Lower leg skin (tissue), 4 donors: ENCODE results near the gene OR52K2. TPM values are rescaled to one million over a fixed set of nuclear protein-coding genes. Genes with fewer than 3 reads are reported as not detected.

Experiments used
- DNase-seq, 2 donors: peaks; one replicate each; pipeline ENCODE4 v3.0.0-alpha.2; 2019; ENCODE audit warnings: low spot score in 2 of 2
- H3K4me3 ChIP-seq: fragments of 200-600 bp; sonication (generic); 2 replicates; pipeline ENCODE4 v1.5.1; 2017; ENCODE audit warnings: mild to moderate bottlenecking, low read depth; ENCODE audit not compliant: poor library complexity, severe bottlenecking
- POLR2A ChIP-seq, 2 donors: fragments of 450-650 bp; IDR thresholded peaks; one replicate each; pipeline ENCODE4 v1.6.1; 2016 to 2017; ENCODE audit warnings: antibody characterized with exemption in 2 of 2, mild to moderate bottlenecking in 1 of 2, moderate library complexity in 1 of 2
- WGBS, 2 donors: methylation state at CpG; one replicate each; pipeline ENCODE4 v1.1.5; 2018; 5-methylcytosine and 5-hydroxymethylcytosine counted together
- intact Hi-C: fragments of 100-400 bp; cut with DNase I; formaldehyde crosslinking; loops from one replicate; pipeline ENCODE4 v1.15.0; 2023; ENCODE audit warnings: low total_unique reads
- total RNA-seq, 4 donors: library from RNA; depleted of rRNA; stranded (reverse); fragments of >200 nt; gene quantifications; one replicate each; pipeline ENCODE4 v1.1.0, GENCODE V29; 2016
- TF ChIP-seq, protein P1 (sequence below), 3 donors: fragments of 450-650 bp; IDR thresholded peaks; one replicate each; pipeline ENCODE4 v1.5.1; 2016; ENCODE audit warnings: antibody characterized with exemption in 3 of 3, mild to moderate bottlenecking in 3 of 3, moderate library complexity in 2 of 3

OR52K2 gene
- total RNA-seq, 4 donors from 2014 or later, result not detected

DNA sequence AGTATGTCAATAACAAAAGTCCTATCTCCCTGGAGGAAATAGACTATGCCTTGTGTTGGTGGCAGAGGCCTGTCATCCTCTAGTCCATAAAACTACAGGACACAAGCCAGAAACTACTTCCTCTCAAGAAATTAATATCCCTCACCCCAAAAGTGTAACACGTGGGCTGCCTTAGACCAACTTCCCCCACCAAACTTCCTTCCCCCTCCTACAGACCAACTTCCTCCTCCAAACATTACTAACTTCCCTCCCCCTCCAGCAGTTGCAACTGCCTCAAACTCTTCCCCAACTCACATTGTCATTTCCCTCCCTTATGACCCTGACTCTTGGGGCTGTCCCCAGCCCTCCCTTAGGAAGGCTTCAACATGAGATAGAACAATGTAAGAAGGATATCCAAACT lies 6.3 kb downstream of the OR52K2 start:
- 46 to 48% methylated on average over 1 of the region's 1 CpG for WGBS, 2 donors
- no peak for TF ChIP-seq POLR2A (IDR thresholded peaks at IDR 0.05)
- TF ChIP-seq, protein P1, sequence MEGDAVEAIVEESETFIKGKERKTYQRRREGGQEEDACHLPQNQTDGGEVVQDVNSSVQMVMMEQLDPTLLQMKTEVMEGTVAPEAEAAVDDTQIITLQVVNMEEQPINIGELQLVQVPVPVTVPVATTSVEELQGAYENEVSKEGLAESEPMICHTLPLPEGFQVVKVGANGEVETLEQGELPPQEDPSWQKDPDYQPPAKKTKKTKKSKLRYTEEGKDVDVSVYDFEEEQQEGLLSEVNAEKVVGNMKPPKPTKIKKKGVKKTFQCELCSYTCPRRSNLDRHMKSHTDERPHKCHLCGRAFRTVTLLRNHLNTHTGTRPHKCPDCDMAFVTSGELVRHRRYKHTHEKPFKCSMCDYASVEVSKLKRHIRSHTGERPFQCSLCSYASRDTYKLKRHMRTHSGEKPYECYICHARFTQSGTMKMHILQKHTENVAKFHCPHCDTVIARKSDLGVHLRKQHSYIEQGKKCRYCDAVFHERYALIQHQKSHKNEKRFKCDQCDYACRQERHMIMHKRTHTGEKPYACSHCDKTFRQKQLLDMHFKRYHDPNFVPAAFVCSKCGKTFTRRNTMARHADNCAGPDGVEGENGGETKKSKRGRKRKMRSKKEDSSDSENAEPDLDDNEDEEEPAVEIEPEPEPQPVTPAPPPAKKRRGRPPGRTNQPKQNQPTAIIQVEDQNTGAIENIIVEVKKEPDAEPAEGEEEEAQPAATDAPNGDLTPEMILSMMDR (IDR thresholded peaks at IDR 0.05), result no peak

DNA sequence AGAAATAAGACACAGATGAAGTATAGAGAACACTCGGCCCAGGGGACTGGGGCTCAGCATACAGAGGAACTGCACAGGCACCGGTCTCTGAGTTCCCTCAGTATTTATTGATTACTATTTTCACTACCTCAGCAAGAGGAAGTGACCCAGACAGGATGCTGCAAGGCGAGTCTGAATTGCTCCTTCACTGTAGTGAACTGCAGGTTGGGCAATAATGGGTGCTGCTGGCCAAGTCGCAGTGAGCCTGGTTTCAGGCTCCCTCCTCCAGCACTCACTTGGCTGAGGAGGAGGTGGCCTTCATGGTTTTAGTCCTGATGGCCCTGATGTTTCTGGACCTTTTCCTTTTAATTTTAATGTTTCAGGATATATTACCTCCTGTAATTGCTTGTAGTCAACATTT lies 10.4 kb downstream of the OR52K2 start:
- WGBS, 2 donors, result 45 to 56% methylated on average over 4 of the region's 4 CpGs
- DNase-seq, result no peak
- TF ChIP-seq POLR2A (IDR thresholded peaks at IDR 0.05), result no peak
- TF ChIP-seq, protein P1 (IDR thresholded peaks at IDR 0.05), result no peak
- no peak overlapping the region for H3K4me3 ChIP-seq
- intact Hi-C loops, result no loop called here

More for the DNA sequence above, 6.3 kb downstream of the OR52K2 start:
- intact Hi-C loops, result no loop called here
- peak in 1 of 2 donors; percentile 29 for DNase-seq
- H3K4me3 ChIP-seq, result no peak overlapping the region

DNA sequence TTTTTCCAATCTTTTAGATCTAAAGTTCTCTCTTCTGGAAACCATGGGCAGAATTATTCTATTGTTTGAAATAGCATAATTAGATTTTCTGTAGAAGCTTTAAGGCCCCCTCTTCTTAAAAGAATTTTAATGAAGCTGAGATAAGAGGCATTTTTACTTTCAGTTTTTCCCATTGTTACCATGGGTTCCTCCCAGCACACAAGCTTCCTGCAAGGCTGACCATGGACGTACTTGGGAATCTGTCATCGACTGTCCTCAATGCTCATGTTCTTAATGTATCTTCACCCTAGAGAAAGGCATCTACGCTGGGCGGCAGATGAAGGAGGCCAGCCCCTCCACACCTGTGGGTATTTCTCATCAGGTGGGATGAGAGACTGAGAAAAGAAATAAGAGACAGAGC lies 11.1 kb downstream of the OR52K2 start:
- no peak for DNase-seq
- TF ChIP-seq, protein P1 (IDR thresholded peaks at IDR 0.05), result no peak
- no peak for TF ChIP-seq POLR2A (IDR thresholded peaks at IDR 0.05)
- no peak overlapping the region for H3K4me3 ChIP-seq
- WGBS, 2 donors, result 87 to 89% methylated on average over 4 of the region's 4 CpGs
- intact Hi-C loops, result no loop called here

DNA sequence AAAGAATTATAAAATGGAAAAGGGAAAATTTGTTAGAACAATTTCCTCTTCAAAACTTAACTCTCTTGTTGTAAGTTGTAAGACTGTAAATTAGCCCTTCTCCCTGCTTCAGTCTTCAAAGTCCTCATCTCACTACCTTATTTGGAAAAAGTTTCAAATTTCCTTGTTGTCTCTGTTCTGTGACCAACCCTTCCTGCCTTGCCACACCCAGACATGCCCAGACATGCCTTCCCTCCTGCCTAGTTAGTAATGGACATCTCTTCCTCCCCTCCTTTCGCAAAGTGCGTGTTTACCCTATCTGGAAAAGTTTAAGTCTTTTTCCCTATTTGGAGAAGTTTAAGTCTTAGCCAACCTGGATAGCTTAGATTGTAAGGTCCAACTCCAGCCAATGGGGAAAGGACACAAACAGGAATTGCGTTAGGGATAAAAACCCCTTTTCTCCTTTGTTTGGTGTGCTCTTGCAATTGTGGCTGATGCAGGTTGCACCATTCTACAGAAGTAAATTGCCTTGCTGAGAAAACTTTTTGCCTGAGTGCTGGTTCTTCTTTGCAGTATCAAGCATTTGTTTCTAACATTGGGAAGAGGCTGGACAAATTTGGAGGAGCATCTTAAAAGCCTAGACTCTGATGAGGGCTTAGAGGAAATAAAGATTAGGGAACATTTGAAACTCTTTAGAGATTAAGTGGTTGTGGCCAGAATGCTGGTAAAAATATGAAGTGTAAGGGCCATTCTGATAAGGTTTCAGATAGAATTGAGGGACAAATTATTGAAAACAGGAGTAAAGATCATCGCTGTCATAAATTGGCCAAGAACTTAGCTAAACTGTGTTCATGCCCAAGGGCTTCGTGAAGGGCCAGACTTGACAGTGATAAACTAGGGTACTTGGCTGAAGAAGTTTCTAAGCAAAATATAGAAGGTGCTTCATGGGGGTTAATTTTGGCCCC lies 15.4 kb downstream of the OR52K2 start:
- no peak for TF ChIP-seq POLR2A (IDR thresholded peaks at IDR 0.05)
- TF ChIP-seq, protein P1 (IDR thresholded peaks at IDR 0.05), result no peak
- intact Hi-C loops, result no loop called here
- DNase-seq, result no peak
- WGBS, 2 donors, result 82 to 93% methylated on average over 5 of the region's 5 CpGs
- no peak overlapping the region for H3K4me3 ChIP-seq

DNA sequence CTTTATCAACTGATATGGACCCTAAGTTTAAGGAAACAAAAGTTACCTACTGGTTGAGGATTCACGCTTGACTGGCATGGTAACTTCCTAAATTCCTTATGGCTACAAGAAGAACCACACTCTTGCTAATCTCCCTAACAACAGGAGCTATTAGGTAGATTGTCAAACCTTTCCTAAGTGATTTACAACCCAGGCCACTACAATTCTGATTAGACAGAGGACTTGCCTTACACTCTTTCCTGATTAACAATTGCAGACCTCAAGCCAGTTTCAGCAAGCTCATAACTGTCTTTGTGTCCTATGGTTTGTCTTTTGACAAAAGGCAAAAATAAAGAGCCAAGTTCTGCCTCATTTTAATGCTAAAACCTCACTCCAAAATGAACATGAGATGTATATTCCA lies 16.3 kb downstream of the OR52K2 start:
- 45 to 91% methylated on average over 1 of the region's 1 CpG for whole genome bisulfite sequencing, 2 donors
- intact Hi-C loops, result no loop called here
- TF ChIP-seq, protein P1 (IDR thresholded peaks at IDR 0.05), result no peak
- no peak for TF ChIP-seq POLR2A (IDR thresholded peaks at IDR 0.05)
- no peak overlapping the region for H3K4me3 ChIP-seq
- no peak for DNase-seq
